ENCODE data around the gene CLEC1B.

GRCh38 chr12:9977916-9978315, 21.0 kb downstream of the CLEC1B start:
- TF ChIP-seq ZBTB49 (tag by site-specific recombination; IDR thresholded peaks at IDR 0.05; ENCODE audit: low read depth) = no peak
- no peak for TF ChIP-seq CTCF (tag by site-specific recombination; IDR thresholded peaks at IDR 0.05)
- no peak for TF ChIP-seq ZNF211 (tag by site-specific recombination; IDR thresholded peaks at IDR 0.05; ENCODE audit: low read depth)
- no peak for TF ChIP-seq YY1 (tag by site-specific recombination; IDR thresholded peaks at IDR 0.05)
- TF ChIP-seq REST (tag by site-specific recombination; IDR thresholded peaks at IDR 0.05) = no peak
- no peak for TF ChIP-seq PRDM10 (tag by site-specific recombination; IDR thresholded peaks at IDR 0.05)
- no peak for TF ChIP-seq ZSCAN16 (tag by site-specific recombination; IDR thresholded peaks at IDR 0.05)
- no peak for TF ChIP-seq EGR2 (tag by site-specific recombination; IDR thresholded peaks at IDR 0.05; ENCODE audit: low read depth)
- no peak for TF ChIP-seq PATZ1 (tag by site-specific recombination; IDR thresholded peaks at IDR 0.05)
- no peak for TF ChIP-seq ZNF280C (tag by site-specific recombination; IDR thresholded peaks at IDR 0.05)
- TF ChIP-seq ZBTB11 (tag by site-specific recombination; conservative IDR thresholded peaks at IDR 0.05; ENCODE audit: low read depth) = no peak
- no peak for TF ChIP-seq ZNF426 (tag by site-specific recombination; IDR thresholded peaks at IDR 0.05)

All from HEK293 (cell line).